KMS-11 (cell line): ENCODE measurements around the gene FYN.

Experiments
- H2AFZ ChIP-seq: fragments of 200-600 bp; sonication (generic); 2 replicates; pipeline ENCODE4 v1.6.1; 2016; ENCODE audit warnings: antibody characterized with exemption, mixed run types, low read depth
- H3K27ac ChIP-seq: fragments of 200-600 bp; sonication (generic); 2 replicates; pipeline ENCODE4 v1.6.1; 2016; ENCODE audit warnings: mild to moderate bottlenecking, mixed run types
- H3K27me3 ChIP-seq: fragments of 200-600 bp; sonication (generic); 2 replicates; pipeline ENCODE4 v1.6.1; 2017; ENCODE audit warnings: mild to moderate bottlenecking, low read depth, mixed run types, moderate library complexity; ENCODE audit not compliant: insufficient read depth
- H3K36me3 ChIP-seq: fragments of 200-600 bp; sonication (generic); 2 replicates; pipeline ENCODE4 v1.6.1; 2017; ENCODE audit warnings: mild to moderate bottlenecking, mixed run types; ENCODE audit not compliant: insufficient read depth
- H3K4me1 ChIP-seq: fragments of 200-600 bp; sonication (generic); 2 replicates; pipeline ENCODE4 v1.6.1; 2016; ENCODE audit warnings: mild to moderate bottlenecking, low read depth, mixed run types; ENCODE audit not compliant: poor library complexity, severe bottlenecking
- H3K4me2 ChIP-seq: fragments of 200-600 bp; sonication (generic); 2 replicates; pipeline ENCODE4 v1.7.0; 2016; ENCODE audit warnings: mild to moderate bottlenecking, mixed run types
- H3K4me3 ChIP-seq: fragments of 200-600 bp; sonication (generic); IDR thresholded peaks from 2 replicates; pipeline ENCODE4 v1.6.1; 2017; ENCODE audit warnings: low read depth, low read length, mixed read lengths; ENCODE audit not compliant: insufficient read depth
- H3K79me2 ChIP-seq: fragments of 200-600 bp; sonication (generic); 2 replicates; pipeline ENCODE4 v1.6.1; 2016; ENCODE audit warnings: low read depth, mixed run types; ENCODE audit not compliant: insufficient read depth
- H3K9ac ChIP-seq: fragments of 200-600 bp; sonication (generic); 2 replicates; pipeline ENCODE4 v1.6.1; 2016; ENCODE audit warnings: mild to moderate bottlenecking, mixed run types
- H4K20me1 ChIP-seq: fragments of 200-600 bp; sonication (generic); 2 replicates; pipeline ENCODE4 v1.6.1; 2016; ENCODE audit warnings: mild to moderate bottlenecking, mixed run types; ENCODE audit not compliant: insufficient read depth
- TF ChIP-seq, protein P1 (sequence below): fragments of 200-600 bp; sonication (generic); conservative IDR thresholded peaks from 2 replicates; pipeline ENCODE4 v1.6.1; 2017; ENCODE audit warnings: low read depth, mild to moderate bottlenecking, antibody characterized with exemption, low read length, moderate library complexity, mixed read lengths

The FYN gene

GRCh38 chr6:111703723-111704122 is 169.5 kb downstream of the FYN start:
- Histone ChIP-seq H3K36me3 (no peaks in the 10 kb centered on the region), H3K4me1 (no peaks in the 10 kb centered on the region), H3K4me3 (no peak overlapping the region), H3K9ac (no peak overlapping the region), H3K4me2 (no peak overlapping the region), H2AFZ (no peak overlapping the region), H4K20me1 (no peaks in the 10 kb centered on the region), H3K27me3 (no peaks in the 10 kb centered on the region), H3K27ac (no peak overlapping the region), H3K79me2 (no peaks in the 10 kb centered on the region)
- TF ChIP-seq, protein P1, sequence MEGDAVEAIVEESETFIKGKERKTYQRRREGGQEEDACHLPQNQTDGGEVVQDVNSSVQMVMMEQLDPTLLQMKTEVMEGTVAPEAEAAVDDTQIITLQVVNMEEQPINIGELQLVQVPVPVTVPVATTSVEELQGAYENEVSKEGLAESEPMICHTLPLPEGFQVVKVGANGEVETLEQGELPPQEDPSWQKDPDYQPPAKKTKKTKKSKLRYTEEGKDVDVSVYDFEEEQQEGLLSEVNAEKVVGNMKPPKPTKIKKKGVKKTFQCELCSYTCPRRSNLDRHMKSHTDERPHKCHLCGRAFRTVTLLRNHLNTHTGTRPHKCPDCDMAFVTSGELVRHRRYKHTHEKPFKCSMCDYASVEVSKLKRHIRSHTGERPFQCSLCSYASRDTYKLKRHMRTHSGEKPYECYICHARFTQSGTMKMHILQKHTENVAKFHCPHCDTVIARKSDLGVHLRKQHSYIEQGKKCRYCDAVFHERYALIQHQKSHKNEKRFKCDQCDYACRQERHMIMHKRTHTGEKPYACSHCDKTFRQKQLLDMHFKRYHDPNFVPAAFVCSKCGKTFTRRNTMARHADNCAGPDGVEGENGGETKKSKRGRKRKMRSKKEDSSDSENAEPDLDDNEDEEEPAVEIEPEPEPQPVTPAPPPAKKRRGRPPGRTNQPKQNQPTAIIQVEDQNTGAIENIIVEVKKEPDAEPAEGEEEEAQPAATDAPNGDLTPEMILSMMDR, result no peak

DNA sequence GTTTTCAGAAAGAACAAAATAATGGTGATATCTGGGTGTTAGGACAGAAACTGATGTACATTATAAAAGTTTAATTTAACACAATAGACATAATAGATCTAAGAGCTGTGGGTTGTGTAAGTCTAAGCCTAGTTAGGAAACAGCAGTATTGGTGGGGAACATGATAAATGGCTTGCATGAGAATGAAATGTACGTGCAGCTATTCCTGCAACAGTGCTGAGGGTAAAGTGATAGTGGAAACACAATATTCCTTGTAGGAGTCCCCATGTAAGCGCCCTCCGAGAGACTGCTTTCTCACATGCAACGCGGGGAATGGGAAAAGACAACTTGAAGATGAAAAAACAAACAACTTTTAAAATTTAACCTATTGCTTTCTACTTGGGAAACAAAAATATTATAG is 171.0 kb downstream of the FYN start:
- H3K9ac ChIP-seq, result no peak overlapping the region
- H3K36me3 ChIP-seq, result no peaks in the 10 kb centered on the region
- TF ChIP-seq, protein P1, result no peak
- H2AFZ ChIP-seq, result no peak overlapping the region
- H4K20me1 ChIP-seq, result no peaks in the 10 kb centered on the region
- H3K27me3 ChIP-seq, result no peaks in the 10 kb centered on the region
- no peaks in the 10 kb centered on the region for H3K4me1 ChIP-seq
- no peak overlapping the region for H3K4me2 ChIP-seq
- H3K27ac ChIP-seq, result no peak overlapping the region
- no peaks in the 10 kb centered on the region for H3K79me2 ChIP-seq
- H3K4me3 ChIP-seq, result no peak overlapping the region

DNA sequence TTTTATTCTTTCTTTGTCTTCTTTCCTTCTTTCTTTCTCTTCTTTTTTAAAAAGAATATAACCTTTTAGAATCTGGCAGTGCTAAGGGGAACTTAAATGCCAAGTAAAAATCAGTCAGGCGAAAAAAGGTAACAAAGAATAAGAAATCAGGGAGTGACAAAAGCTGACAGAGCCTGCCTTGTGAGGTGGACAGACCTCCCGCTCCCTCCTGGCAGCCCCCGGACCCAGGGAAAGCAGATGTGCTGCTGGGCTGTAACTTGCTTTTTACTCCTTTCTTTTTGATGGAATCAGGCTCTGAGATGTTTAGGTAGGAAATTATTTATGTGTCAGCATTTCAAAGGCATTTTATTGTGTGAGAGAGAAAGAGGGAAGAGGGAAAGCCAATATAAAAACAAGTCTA is 172.1 kb downstream of the FYN start:
- no peak overlapping the region for H3K4me2 ChIP-seq
- TF ChIP-seq, protein P1, result no peak
- H3K27ac ChIP-seq, result no peak overlapping the region
- no peak overlapping the region for H3K4me3 ChIP-seq
- H3K27me3 ChIP-seq, result no peaks in the 10 kb centered on the region
- no peaks in the 10 kb centered on the region for H3K4me1 ChIP-seq
- no peaks in the 10 kb centered on the region for H3K36me3 ChIP-seq
- H3K9ac ChIP-seq, result no peak overlapping the region
- H3K79me2 ChIP-seq, result no peaks in the 10 kb centered on the region
- no peak overlapping the region for H2AFZ ChIP-seq
- H4K20me1 ChIP-seq, result no peaks in the 10 kb centered on the region

DNA sequence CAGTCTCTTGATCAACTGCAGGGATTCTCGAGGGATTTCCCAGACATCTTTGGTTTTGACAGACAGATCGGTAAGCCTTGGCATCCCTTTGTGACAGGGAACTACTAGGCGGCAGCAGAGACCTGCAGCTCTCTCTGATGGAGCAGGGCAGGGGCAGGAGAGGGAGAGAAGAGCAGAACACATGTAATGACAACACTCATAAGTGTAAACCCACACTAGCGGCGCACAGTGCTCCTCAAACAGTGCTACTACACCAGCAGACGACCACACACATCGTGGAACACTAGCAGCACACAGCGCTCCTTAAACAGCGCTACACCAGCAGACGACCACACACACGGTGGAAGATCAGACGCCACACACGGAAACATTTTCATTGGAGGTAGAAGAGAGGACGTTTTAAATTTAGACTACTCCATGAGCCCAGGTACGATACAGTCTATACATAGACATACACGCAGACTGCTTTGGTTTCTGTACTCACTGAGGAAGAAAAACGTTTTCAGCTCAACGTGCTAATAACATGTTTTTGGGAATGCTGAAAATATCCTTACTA is 173.0 kb downstream of the FYN start:
- Histone ChIP-seq H4K20me1 (no peaks in the 10 kb centered on the region), H3K79me2 (no peaks in the 10 kb centered on the region), H3K9ac (no peak overlapping the region), H2AFZ (no peak overlapping the region), H3K4me2 (no peak overlapping the region), H3K4me1 (no peaks in the 10 kb centered on the region), H3K36me3 (no peaks in the 10 kb centered on the region), H3K27me3 (no peaks in the 10 kb centered on the region), H3K27ac (no peak overlapping the region), H3K4me3 (no peak overlapping the region)
- TF ChIP-seq, protein P1, result no peak

DNA sequence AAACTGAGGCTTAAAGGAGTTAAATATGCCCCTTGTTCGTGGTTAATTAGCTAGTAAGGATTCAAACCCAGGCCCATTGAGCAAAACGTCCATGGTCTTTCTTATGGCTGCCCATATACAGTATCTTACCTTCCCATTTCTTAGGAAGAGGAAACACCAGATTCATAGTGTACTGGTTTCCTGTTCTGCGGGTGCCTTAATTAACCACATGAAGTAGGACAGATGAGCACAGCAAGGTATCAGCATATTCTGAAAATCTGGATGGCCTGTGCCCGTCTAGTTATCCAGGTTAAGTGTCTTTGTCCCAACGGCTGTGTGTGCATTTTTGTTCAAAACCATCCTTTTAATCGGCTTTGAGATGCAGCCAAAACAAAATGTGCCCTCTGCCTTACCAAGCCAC is 174.1 kb downstream of the FYN start:
- Histone ChIP-seq H3K4me1 (no peaks in the 10 kb centered on the region), H3K9ac (no peak overlapping the region), H3K36me3 (no peaks in the 10 kb centered on the region), H3K27ac (no peak overlapping the region), H3K4me2 (no peak overlapping the region), H2AFZ (no peak overlapping the region), H3K4me3 (no peak overlapping the region), H4K20me1 (no peaks in the 10 kb centered on the region), H3K79me2 (no peaks in the 10 kb centered on the region), H3K27me3 (no peaks in the 10 kb centered on the region)
- TF ChIP-seq, protein P1, result no peak
